HG02763 (cell line): ENCODE data around the gene CA7.
A peak's percentile ranks its signal among the peaks of the same experiment; 100 is the strongest.

Source experiments
- ATAC-seq: cut with Tn5 transposase; IDR thresholded peaks from one replicate; pipeline ENCODE4 v1.9.1; 2021; ENCODE audit warnings: mild to moderate bottlenecking, moderate library complexity; ENCODE audit not compliant: unreplicated experiment

The CA7 gene

DNA sequence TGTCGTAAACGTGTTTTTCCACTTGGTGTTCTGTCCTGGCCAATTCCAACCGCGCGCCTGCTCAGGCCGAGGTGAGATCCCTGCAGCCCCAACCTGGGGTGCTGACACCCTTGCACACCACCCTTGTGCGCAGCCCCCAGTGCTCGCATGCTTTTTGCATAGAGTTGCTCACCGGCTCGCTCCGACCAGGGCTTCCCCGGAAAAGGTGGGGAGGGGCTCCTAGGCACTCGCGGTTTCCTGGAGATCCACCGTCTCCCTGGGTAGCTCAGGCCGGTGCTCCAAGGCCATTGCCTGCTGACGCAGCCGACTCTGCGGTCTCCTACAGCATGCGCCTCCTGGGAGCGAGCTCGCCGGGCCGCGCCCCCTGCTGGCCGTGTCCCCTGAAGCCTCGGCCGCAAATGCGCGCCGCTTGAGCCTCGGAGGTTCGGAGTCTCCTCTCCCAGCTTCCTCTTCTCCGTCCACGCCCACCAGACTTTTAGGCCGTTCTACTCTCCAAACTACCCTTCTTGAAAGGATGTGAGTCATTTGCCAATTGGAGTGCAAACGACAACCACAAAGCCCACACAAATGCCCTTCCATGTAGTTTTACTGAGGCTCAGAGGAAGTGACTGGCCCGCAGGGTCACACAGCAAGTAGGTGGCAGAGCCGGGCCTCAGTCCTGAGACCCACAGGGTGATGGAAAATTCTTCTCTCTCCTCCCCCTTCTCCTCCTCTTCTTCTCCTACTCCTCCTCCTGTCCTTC is 28.9 kb downstream of the CA7 start:
- ATAC-seq = peak; percentile 88

DNA sequence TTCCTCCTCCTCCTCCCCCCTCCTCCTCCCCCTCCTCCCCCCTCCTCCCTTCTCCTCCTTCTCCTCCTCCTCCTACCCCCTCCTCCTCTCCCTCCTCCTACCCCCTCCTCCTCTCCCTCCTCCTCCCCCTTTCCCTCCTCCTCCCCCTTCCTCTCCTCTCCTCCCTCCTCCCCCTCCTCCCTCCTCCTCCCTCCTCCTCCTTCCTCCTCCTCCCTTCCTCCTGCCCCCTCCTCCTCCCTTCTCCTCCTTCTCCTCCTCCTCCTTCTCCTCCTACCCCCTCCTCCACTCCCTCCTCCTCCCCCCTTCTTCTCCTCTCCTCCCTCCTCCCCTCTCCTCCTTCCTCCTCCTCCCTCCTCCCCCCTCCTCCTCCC is 29.5 kb downstream of the CA7 start:
- ATAC-seq = no peak

DNA sequence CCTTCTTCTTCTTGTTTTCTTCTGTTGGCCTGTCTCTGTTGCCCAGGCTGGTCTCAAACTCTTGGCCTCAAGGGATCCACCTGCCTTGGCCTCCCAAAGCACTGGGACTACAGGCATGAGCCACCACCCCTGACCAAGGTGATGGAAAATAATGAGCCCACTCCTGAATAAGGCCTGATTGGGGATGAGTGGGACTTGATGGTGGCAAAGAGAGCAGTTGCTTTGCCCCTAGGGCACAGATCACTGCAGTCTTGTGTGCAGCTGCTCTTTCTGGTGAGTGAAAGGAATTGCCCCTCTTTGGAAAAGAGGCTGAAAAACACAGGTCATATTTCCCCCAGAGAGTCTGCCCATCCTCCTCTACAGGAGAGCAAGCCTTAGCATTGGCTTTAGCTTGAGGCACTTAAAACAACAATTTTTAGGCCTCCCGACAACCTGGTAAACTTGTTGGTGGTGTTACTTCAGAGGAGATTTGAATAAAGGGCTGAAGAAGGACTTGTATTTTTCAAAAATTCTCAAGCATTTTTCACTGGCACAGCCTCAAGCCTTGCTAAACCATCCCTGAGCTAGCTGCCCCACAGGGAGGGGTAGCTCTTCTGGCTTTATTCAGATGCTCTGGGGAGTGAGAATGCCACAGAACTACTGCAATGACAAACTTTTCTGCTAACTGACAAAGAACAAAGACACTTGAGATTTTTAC is 30.0 kb downstream of the CA7 start:
- ATAC-seq = no peak

DNA sequence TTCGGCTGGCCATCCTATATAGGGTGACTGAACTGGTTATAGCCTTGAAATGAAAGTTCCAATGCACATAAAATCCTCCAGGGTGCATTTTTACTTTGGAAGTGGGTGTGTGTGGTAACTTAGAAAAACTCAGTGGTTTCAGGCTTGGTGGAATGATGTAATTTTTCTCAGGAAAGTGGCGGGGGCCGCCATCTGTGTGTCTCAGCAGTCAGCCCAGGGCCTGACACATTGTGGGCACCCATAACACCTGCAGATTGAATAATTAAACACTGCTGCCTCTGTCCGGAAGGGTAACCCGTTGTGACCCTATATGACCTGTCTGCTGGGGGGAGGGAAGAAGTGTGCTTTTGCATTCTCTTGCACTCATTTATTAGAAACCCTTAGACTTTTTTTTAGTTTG is 33.9 kb downstream of the CA7 start:
- ATAC-seq = no peak

DNA sequence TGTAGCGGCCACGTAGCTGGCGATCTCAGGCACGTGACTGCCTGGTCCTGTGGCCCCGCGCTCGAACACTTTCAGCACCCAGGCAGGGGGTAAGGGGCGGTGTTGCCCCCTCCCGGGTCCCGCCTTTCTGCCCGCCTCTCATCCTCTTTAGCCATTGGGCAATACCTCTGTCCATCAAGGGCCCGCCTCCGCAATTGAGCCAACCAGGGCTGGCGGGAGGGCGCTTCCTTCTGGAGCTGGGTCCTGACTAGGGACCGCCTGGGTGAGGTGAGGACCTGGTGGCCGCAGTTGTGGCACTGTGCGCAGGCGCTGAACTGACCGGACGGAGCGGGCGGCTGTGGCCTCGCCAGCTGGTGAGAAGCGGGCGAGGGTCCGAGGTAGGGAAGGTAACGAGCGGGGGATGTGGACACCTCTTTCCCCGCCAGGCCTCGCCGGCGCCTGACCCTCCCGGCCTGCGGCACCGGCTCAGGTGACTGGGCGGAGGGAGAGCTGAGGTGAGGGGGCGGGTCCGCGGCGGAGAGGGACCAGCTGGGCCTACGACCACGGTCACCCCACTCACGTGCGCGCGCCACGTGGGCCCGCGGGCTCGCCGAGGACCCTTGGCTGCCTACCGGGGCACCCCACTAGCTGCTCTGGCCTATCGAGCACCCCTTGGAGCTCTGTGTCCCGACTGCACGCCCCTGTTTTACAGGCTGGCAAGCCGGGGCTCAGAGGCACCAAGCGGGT is 36.2 kb downstream of the CA7 start, which contains the start of gene PDP2:
PDP2 (plus strand) TSS at position 228 of the 726 bp plus-strand sequence. CDS start 3,770 bp downstream, outside the sequence.
- ATAC-seq = peak; percentile 94

DNA sequence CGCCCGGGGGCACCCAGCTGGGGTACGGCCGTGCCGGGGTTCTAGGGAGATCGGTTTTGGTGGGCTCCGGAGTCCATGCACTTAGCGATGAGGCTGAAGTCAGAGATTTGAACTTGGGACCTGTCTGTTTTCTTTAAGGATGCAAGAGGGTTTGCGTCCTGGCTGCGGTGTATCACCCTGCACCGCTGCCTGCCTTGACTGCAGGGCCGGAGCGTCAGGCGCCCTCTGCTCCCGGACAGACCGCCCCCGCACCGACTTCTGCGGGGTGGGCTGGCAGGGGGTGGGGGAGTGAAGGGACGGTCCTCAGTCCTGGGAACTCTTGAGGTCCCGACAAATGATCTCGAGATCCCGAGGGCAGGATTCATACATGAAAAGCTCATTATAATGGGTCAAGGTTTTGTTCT is 36.8 kb downstream of the CA7 start:
- no peak for ATAC-seq

DNA sequence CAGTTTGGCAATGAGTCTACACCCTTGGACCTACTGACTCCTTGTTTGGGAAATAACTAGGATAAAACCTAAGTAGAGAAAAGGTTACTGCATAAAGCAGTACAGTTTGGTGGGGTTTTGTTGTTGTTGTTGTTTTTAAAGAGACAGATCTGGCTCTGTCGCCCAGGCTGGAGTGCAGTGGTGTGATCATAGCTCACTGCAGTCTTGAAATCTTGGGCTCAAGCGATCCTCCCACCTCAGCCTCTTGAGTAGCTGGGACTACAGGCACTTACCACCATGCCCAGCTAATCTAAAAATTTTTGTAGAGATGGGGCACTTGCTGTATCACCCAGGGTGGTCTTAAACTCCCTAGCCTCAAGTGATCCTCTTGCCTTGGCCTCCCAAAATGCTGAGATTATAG is 37.3 kb downstream of the CA7 start:
- no peak for ATAC-seq

DNA sequence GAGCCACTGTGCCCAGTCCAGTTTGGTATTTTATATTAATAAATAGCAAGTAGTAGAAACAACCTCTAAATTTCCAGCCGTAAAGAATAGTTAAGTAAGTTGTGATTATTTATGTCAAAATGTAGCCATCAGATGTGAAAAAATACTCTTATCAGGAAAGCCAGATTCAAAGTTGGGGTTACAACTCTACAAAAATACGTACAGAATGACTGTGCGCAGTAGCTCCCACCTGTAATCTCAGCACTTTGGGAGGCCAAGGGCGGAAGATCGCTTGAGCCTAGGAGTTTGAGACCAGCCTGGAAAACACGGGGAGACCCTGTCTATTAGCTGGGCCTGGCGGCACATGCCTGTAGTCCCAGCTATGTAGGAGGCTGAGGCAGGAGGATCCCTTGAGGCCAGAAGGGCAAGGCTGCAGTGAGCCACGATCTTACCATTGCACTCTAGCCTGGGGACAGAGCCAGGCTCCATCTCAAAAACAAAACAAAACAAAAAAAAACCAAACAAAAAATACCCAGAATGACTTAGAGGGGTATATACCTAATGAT is 37.8 kb downstream of the CA7 start:
- ATAC-seq = no peak

DNA sequence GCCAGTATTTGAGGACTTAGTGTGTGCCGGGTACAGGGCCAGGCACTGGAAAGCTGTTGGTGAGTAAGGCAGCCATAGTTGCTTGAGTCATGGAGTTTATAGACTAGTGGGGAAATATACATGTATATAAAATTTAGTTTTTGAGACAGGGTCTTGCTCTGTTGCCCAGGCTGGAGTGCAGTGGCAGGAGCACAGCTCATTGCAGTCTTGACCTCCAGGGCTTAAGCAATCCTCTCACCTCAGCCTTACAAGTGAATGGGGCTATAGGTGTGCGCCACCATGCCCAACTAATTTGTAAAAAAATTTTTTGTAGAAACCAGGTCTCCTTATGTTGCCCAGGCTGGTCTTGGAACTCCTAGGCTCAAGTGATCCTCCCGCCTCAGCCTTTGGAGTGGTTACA is 38.5 kb downstream of the CA7 start:
- ATAC-seq = no peak

DNA sequence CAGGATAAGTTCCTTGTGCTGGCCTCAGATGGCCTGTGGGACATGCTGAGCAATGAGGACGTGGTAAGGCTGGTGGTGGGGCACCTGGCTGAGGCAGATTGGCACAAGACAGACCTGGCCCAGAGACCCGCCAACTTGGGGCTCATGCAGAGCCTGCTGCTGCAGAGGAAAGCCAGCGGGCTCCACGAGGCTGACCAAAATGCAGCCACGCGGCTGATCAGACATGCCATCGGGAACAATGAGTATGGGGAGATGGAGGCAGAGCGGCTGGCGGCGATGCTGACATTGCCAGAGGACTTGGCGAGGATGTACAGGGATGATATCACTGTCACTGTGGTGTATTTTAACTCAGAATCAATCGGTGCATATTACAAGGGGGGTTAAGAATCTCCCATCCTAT is 41.3 kb downstream of the CA7 start:
- ATAC-seq = no peak

DNA sequence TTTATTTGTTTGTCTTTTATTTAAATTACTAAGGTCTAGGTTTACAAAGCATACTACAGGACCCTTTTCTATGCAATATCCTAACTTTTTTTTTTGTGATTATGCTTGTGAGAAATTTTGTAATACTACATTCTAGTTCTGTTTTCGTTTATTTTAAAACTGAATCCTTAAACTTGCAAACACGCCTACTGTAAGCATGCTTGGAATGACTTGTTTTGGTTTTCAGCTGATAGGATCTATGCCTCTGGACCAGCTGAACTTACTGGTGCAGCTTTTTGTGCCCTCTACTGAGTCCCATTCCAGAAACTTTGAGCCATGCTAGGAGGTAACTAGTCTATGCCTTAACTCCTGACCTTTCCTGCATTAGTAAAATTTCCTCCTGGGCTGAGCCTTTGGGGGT is 42.1 kb downstream of the CA7 start:
- no peak for ATAC-seq

DNA sequence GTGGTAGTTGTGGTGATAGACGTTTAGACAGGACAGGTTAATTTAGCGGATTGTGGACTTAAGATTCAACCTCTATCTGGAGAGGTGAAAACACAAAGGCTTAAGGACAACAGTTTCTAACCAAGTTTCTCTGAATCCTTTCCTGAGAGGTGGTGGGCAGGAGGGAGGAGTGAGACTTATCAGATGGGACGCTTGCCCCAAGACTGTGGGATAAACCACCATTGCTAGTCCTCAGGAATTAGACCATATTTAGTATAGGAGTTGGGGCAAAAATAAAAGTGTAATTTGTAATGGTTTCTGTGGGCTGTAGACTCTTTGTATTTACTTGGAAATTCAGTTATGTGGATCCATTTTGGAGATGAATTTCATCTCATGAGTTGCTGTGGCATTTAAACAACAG is 42.7 kb downstream of the CA7 start:
- no peak for ATAC-seq

DNA sequence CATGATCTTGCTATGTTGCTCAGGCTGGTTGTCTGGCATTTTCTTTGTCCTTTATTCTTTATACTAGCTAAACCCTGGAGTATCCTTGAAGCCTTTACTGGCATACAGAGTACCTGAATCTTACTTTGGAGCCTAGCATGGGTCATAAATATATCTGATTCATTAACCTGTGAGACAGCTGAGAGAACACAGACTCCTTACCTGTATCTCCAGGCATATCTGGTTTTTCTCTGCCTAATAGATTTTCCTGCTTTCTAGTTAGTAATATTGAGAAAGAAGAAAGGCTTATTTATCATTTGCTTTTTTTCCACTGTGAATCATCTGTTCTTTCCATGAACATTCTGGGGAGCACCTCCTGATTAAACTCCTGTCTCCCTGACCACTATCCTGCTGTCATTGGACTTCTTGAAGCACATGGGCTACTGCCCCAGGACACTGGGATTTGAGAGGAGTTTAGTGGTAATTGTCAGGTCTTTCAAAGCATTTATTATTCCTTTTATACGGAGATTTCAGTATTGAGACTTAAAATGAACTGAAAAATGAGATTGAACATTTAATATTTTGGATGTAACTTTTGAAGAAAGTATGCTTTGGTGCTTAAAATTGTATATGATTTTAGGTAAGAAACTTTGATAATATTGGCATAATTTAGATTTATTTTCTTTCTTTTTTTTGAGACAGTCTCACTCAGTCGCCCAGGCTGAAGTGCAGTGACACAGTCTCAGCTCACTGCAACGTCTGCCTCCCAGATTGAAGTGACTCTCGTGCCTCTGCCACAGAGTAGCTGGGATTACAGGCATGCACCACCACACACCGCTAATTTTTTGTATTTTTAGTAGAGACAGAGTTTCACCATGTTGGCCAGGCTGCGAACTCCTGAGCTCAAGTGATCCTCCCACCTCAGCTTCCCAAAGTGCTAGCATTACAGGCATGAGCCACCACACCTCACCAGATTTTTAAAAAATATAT is 44.7 kb downstream of the CA7 start:
- no peak for ATAC-seq

DNA sequence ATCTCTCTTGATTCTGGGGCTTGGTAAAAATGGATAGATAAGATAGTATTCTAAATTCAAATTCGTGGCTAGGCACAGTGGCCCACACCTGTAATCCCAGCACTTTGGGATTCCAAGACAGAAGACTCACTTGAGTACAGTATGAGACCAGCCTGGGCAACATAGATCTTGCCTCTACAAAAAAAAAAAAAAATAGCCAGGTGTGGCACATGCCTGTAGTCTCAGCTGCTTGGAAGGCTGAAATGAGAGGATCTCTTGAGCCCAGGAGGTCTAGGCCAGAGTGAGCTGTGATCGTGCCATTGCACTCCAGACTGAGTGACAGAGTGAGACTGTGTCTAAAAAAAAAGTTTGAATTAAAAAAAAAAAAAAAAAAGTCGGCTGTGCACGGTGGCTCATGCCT is 45.4 kb downstream of the CA7 start:
- no peak for ATAC-seq

DNA sequence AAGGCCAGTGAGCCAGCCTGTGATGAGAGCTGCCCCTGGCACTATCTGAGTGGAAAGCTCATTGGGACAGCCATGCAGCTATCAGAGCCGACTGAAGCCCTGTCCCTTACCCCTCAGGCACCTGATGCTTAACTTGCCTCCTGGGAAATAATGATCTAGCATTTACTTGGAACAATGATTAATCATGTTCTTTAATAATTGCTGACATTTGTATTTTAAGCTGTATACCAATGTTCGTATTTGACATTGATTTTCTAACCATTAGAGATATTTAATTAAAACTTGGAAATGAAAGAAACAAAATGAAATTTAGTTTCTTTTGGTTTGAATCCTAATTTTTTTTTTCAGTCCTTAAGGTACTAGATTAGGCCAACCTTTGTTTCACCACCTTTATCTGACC is 46.6 kb downstream of the CA7 start:
- no peak for ATAC-seq

DNA sequence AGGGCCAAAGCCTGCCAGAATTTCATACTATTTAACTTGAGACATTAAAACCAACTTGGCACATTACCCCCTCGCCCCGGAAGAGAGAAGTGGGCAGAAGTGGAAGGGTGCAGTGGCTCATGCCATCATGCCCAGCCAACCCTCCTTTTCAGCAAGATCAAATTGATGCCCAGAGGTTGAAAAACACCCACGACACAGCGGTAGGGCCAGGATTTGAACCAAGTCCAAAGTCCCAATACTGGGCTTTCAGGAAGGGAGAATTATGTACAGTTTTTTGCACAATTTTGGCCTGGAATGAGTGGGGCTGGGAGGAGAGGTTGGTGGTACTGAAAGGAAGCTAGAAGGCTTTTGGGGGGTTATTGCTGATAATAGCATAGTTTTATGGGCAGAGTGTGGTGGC is 47.1 kb downstream of the CA7 start:
- no peak for ATAC-seq

DNA sequence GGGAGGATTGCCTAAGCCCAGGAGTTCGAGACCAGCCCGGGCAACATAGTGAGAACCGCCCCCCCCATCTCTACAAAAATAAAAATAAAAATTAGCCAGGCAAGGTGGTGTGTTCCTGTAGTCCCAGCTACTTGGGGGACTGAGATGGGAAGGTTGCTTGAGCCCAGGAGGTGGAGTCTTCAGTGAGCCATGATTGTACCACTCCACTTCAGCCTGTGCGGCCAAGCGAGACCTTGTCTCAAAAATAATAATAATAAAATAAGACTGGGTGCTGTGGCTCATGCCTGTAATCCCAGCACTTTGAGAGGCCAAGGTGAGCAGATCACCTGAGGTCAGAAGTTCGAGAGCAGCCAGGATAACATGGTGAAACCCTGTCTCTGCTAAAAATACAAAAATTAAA is 47.6 kb downstream of the CA7 start:
- no peak for ATAC-seq

DNA sequence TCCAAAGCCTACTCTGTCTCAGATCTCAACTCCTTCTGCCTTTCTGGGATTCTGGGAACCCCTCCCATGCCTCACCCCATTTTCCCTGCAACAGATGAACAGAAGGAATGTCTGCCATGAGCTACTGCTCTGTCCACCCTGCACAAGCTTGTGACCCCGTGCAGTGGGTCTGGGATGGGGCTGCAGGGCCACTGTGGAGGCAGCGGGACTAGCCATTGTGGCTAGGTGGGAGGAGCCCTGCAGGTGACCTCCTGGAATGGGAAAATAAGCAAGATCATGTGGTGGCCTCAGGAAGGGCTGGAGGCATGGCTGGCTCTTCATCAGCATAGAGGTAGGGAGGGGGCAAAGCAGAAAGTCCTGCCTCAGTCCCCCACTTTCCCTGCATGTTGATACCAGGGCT is 49.8 kb downstream of the CA7 start:
- no peak for ATAC-seq

DNA sequence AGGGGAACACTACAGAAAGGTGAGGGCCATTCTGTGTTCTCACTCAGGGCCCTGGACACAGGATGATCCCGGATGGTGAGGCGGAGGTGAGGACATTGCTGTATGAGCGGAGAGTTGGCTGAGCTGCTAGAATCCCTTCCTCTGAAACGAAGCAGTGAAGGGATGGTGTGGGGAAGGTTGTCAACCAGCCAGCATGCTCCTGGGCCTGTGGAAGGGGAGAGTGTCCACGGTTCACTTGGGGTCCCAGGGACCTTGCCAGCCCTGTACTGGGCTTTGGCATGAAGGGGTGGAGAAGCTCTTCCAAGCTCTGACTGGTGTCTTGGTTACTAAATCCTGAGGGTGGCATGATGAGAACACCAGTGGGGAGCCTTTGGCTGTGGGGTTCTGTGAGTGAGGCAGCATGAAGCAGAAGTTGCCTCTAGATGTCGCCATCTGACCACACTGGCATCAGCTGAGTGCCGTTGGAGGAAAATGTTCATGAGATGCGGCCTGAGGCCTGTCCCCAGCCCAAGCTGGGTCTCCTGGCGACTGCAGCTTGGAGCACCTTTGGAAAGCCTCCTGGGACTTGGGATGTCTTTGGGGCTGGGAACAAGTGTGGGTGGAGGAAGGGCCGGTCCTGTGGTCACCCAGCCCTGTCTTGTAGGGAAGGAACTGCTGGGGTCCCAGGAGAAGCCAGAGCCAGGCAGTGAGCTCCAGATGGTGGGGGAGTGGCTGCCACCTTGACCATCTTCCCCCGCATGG is 50.9 kb downstream of the CA7 start:
- no peak for ATAC-seq

DNA sequence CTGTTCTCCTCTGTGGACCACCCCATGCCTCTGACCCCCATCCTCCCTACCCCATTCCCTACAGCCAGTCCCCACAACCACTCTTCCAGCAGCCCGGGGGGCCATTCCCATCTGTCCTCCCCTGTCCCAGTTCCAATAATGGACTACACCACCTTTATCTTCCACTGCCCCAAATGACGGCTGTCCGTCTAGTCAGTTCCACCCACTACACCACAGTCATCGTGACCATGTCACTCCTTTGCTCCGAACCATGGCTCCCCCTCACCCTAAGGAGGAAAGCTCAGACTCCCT is 51.4 kb downstream of the CA7 start:
- no peak for ATAC-seq
